ENCODE measurements around the gene AGR2. TPM values are rescaled to one million over a fixed set of nuclear protein-coding genes. Genes with fewer than 3 reads are reported as not detected.

AGR2 gene
- 93.9 to 174 TPM (median 142 TPM) in 5 replicates for total RNA-seq (2022; extraction: Qiagen RNA extraction)

DNA sequence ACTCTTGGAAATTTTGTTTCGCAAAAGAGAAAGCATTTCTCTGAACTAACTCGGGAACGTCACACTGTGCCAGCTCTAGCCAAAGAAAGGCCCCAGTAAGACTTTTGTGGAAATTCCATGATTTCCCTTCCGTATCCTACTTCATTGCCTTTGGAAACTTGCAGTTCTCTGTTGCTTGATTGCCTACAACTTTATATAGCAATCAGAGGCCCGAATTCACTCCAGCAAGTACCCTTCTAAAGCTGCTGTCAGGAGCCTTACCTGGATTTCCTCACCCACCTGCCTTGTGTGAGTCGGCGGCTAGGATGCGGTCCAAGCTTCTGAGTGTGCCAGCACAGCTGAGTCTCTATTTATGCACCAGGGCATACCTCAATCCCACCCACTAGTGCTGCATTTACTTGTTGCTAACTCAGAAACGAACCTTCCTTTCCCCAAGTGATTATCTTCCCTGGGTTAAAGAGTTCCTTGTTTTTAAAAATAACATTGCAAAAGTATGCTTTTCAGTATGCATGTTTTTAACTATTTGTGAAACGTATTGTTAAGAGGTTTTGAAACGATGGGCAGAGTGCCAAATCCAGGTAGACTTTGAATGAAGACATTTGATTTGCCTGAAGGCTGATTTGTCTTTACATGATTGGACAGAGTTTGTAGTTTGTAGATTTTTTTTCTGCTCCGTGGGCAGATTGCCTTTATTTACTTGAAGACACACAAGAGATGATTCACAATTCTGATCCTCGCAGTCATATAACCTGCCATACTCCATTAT is at the start of gene AGR2:
Gene AGR2 (minus strand): TSS at position 326 of the 766 bp plus-strand sequence. CDS start 3,203 bp downstream, outside the sequence.

DNA sequence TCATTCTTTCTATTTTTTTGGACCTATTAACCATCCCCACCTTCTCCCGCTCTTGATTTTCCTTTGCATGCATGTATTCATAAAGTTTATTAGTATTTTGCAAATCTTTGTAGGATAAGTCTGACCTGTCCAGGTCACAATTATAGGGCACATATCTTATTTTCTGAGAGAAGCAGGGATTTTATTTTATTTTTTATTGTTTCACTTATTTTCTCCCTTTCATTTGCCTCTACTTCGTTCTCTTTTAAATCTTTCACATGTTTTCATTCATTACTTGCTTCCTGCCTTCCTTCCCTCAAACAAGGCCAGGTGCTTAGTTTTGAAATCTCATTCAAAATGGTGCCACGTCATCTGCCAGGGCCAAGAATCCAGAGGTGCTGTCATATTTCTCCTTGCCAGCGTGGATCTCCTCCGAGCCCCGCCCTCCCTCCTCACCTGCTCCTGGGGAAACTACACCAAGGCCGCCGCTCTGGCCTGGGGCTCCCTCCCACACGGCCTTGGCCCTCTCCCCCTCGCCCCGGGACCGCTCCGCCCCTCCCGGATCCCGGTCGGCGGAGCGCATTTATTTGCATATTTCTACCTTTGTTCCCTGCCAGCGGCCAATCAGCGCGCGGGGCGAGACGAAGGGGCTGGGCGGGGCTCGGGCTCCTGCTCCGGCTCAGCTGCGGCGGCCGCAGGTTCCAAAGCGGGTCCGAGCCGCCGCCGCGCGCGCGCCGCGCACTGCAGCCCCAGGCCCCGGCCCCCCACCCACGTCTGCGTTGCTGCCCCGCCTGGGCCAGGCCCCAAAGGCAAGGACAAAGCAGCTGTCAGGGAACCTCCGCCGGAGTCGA is 51.5 kb downstream of the AGR2 start, which contains the start of gene TSPAN13:
Gene TSPAN13 (plus strand): TSS at position 654 of the 830 bp plus-strand sequence. CDS start 213 bp downstream, outside the sequence.

Other genes starting within 250 kb of the AGR2 start
- 13.1 to 15.7 TPM (median 14.5 TPM) in 5 replicates for gene ANKMY2, start 159.2 kb downstream of the AGR2 start, total RNA-seq (2022; extraction: Qiagen RNA extraction)
- gene BZW2, start 158.8 kb downstream of the AGR2 start, total RNA-seq (2022; extraction: Qiagen RNA extraction) = 90.6 to 103 TPM (median 93.0 TPM) in 5 replicates
- 12.2 to 15.7 TPM (median 14.3 TPM) in 5 replicates for gene TSPAN13, start 51.2 kb downstream of the AGR2 start, total RNA-seq (2022; extraction: Qiagen RNA extraction)
- gene AGR3, start 77.0 kb upstream of the AGR2 start, total RNA-seq (2022; extraction: Qiagen RNA extraction) = 0.27 TPM in 1 of 5 replicates, not detected in the others